Vagina (tissue), 2 donors: ENCODE measurements around the gene ROPN1B. TPM values are rescaled to one million over a fixed set of nuclear protein-coding genes. Genes with fewer than 3 reads are reported as not detected.
"Not testable (repeated sequence)": the region's sequence is repeated elsewhere in the genome, so short reads cannot be mapped to it uniquely, and the experiment has no call there.

Experiments used
- DNase-seq, 2 donors: peaks; one replicate each; pipeline ENCODE4 v3.0.0-alpha.2; 2017; ENCODE audit errors: extremely low spot score in 2 of 2
- H3K27ac ChIP-seq: fragments of 200-600 bp; sonication (generic); one replicate; pipeline ENCODE4 v1.5.1; 2019
- H3K27me3 ChIP-seq: fragments of 200-600 bp; sonication (generic); one replicate; pipeline ENCODE4 v1.5.1; 2019
- H3K36me3 ChIP-seq, 2 donors: fragments of 200-600 bp; sonication (generic); one replicate each; pipeline ENCODE4 v1.5.1; 2017 to 2019
- H3K4me1 ChIP-seq: fragments of 200-600 bp; sonication (generic); one replicate; pipeline ENCODE4 v1.5.1; 2019
- H3K4me3 ChIP-seq, 2 donors: fragments of 200-600 bp; sonication (generic); 1 replicate in 1 of 2; 2 replicates in 1 of 2; pipeline ENCODE4 v1.5.1; 2016 to 2019
- H3K9me3 ChIP-seq: fragments of 200-600 bp; sonication (generic); one replicate; pipeline ENCODE4 v1.5.1; 2019
- CTCF ChIP-seq, 3 experiments: fragments of 450-650 bp in 2 of 3; fragments of 200-600 bp in 1 of 3; sonication (generic) in 1 of 3; IDR thresholded peaks; one replicate each; pipeline ENCODE4 v1.5.1; 2017 to 2019; ENCODE audit warnings: antibody characterized with exemption in 3 of 3, mild to moderate bottlenecking in 2 of 3, moderate library complexity in 2 of 3
- POLR2A ChIP-seq, 2 donors: fragments of 450-650 bp; IDR thresholded peaks; one replicate each; pipeline ENCODE4 v1.6.1; 2017; ENCODE audit warnings: antibody characterized with exemption in 2 of 2, mild to moderate bottlenecking in 2 of 2, moderate library complexity in 2 of 2
- POLR2AphosphoS5 ChIP-seq, 2 donors: sonication (generic); formaldehyde crosslinking; IDR thresholded peaks; one replicate each; pipeline ENCODE4 v1.9.0; 2017; ENCODE audit warnings: antibody characterized with exemption in 2 of 2, mild to moderate bottlenecking in 2 of 2, low read depth in 1 of 2; ENCODE audit not compliant: insufficient read depth in 1 of 2
- intact Hi-C: fragments of 100-400 bp; cut with DNase I; formaldehyde crosslinking; loops from one replicate; pipeline ENCODE4 v1.15.1; 2023
- total RNA-seq: library from RNA; depleted of rRNA; stranded (reverse); fragments of >200 nt; gene quantifications from one replicate; pipeline ENCODE4 v1.2.3, GENCODE V29; 2016

ROPN1B gene
- total RNA-seq, 1 donor from 2014 or later: not detected

- H3K27ac ChIP-seq, H3K9me3 ChIP-seq, H3K36me3 ChIP-seq, DNase-seq, H3K4me1 ChIP-seq, intact Hi-C loops, H3K4me3 ChIP-seq, H3K27me3 ChIP-seq: not testable (repeated sequence)
Measured at GRCh38 chr3:125977104-125977503, 8.1 kb downstream of the ROPN1B start.

- intact Hi-C loops, H3K4me3 ChIP-seq, H3K27ac ChIP-seq, H3K27me3 ChIP-seq, H3K9me3 ChIP-seq, H3K36me3 ChIP-seq, DNase-seq, H3K4me1 ChIP-seq: not testable (repeated sequence)
Measured at GRCh38 chr3:125984951-125985350, 16.0 kb downstream of the ROPN1B start.

GRCh38 chr3:125990253-125990970 lies 21.4 kb downstream of the ROPN1B start:
- Histone ChIP-seq H3K27ac (peak overlapping the region; percentile 82), H3K27me3 (no peaks in the 10 kb centered on the region), H3K4me1 (peaks cover 8% of the 10 kb centered on the region), H3K9me3 (no peaks in the 10 kb centered on the region), H3K36me3 (no peaks in the 10 kb centered on the region), H3K4me3 (peak overlapping the region; percentile 61 to 74)
- DNase-seq: peak in 1 of 2 donors; percentile 92
- TF ChIP-seq POLR2A (IDR thresholded peaks at IDR 0.05) (no peak), POLR2AphosphoS5 (IDR thresholded peaks at IDR 0.05; ENCODE audit: insufficient read depth in 1 of 2, low read depth in 1 of 2) (peak in 1 of 2 donors; percentile 77), CTCF (IDR thresholded peaks at IDR 0.05) (no peak)
- intact Hi-C loops: no loop called here

- H3K27me3 ChIP-seq, H3K9me3 ChIP-seq, H3K36me3 ChIP-seq, intact Hi-C loops, H3K27ac ChIP-seq, H3K4me1 ChIP-seq, DNase-seq, H3K4me3 ChIP-seq: not testable (repeated sequence)
Measured at GRCh38 chr3:125996751-125997150, 27.8 kb downstream of the ROPN1B start.

- Histone ChIP-seq H3K36me3 (peaks cover 0 to 18% of the 10 kb centered on the region in 2 donors), H3K4me1 (no peaks in the 10 kb centered on the region), H3K9me3 (no peaks in the 10 kb centered on the region), H3K27ac (no peak overlapping the region), H3K27me3 (no peaks in the 10 kb centered on the region), H3K4me3 (no peak overlapping the region)
- no peak for DNase-seq
- TF ChIP-seq CTCF (IDR thresholded peaks at IDR 0.05): no peak
- intact Hi-C loops: no loop called here
Measured at GRCh38 chr3:126002189-126002588, 33.2 kb downstream of the ROPN1B start.

GRCh38 chr3:126003447-126004190 lies 34.6 kb downstream of the ROPN1B start:
- no peak overlapping the region for H3K27ac ChIP-seq
- no peak for TF ChIP-seq POLR2A (IDR thresholded peaks at IDR 0.05)
- intact Hi-C loops: no loop called here
- H3K4me1 ChIP-seq: no peaks in the 10 kb centered on the region
- no peaks in the 10 kb centered on the region for H3K27me3 ChIP-seq
- no peaks in the 10 kb centered on the region for H3K9me3 ChIP-seq
- no peak overlapping the region for H3K4me3 ChIP-seq
- peak in 1 of 2 donors; percentile 88 for DNase-seq
- peaks cover 0 to 32% of the 10 kb centered on the region in 2 donors for H3K36me3 ChIP-seq

- intact Hi-C loops: no loop called here
- TF ChIP-seq CTCF (IDR thresholded peaks at IDR 0.05): no peak
Measured at GRCh38 chr3:126004217-126004616, 35.2 kb downstream of the ROPN1B start.

More at GRCh38 chr3:126004217-126004616, 35.2 kb downstream of the ROPN1B start:
- Histone ChIP-seq H3K36me3 (peaks cover 0 to 34% of the 10 kb centered on the region in 2 donors), H3K4me1 (no peaks in the 10 kb centered on the region), H3K27ac (no peak overlapping the region), H3K27me3 (no peaks in the 10 kb centered on the region), H3K9me3 (no peaks in the 10 kb centered on the region), H3K4me3 (no peak overlapping the region)
- DNase-seq: peak in 1 of 2 donors; percentile 72
